Measurements from ENCODE around the gene FIP1L1. TPM values are rescaled to one million over a fixed set of nuclear protein-coding genes. Genes with fewer than 3 reads are reported as not detected.

Gene FIP1L1
- total and polyA plus RNA-seq, 2 of the 13 experiments (the other 11 are each of a cell fraction or from before 2014, with no cell fraction given), result 14.9 to 69.4 TPM

- TF ChIP-seq PAXIP1 (CRISPR knock-in tag; conservative IDR thresholded peaks at IDR 0.05) (peak; percentile 23; the same call in 1 of the 2 replicates), KLF15 (CRISPR knock-in tag; IDR thresholded peaks at IDR 0.05; ENCODE audit: borderline replicate concordance) (peak; percentile 28; the same call in 1 of the 2 replicates), CBX5 (CRISPR knock-in tag; IDR thresholded peaks at IDR 0.05; ENCODE audit: borderline replicate concordance) (no peak), SOX6 (IDR thresholded peaks at IDR 0.05) (no peak), SOX6 (CRISPR knock-in tag; IDR thresholded peaks at IDR 0.05) (peak; percentile 45; the same call in 1 of the 2 replicates), ETS1 (CRISPR knock-in tag; IDR thresholded peaks at IDR 0.05) (no peak), NFE2L2 (IDR thresholded peaks at IDR 0.05; ENCODE audit: low read length) (no peak), ZNF768 (CRISPR knock-in tag; IDR thresholded peaks at IDR 0.05) (peak; percentile 27; the same call in 1 of the 2 replicates), THAP11 (CRISPR knock-in tag; IDR thresholded peaks at IDR 0.05) (peak; percentile 78), PBX3 (CRISPR knock-in tag; IDR thresholded peaks at IDR 0.05; ENCODE audit: borderline replicate concordance) (no peak), GMEB2 (CRISPR knock-in tag; IDR thresholded peaks at IDR 0.05; ENCODE audit: low read depth) (no peak), ATF3 (CRISPR knock-in tag; IDR thresholded peaks at IDR 0.05) (no peak; the same call in 1 of the 2 replicates), DMAP1 (CRISPR knock-in tag; IDR thresholded peaks at IDR 0.05) (peak; percentile 81; the same call in 1 of the 2 replicates), BORCS8-MEF2B (CRISPR knock-in tag; IDR thresholded peaks at IDR 0.05) (no peak; the same call in 1 of the 2 replicates), ZNF333 (CRISPR knock-in tag; IDR thresholded peaks at IDR 0.05; ENCODE audit: borderline replicate concordance) (no peak), PREB (CRISPR knock-in tag; IDR thresholded peaks at IDR 0.05) (no peak), SMARCC2 (IDR thresholded peaks at IDR 0.05) (no peak), NONO (IDR thresholded peaks at IDR 0.05) (no peak), NONO (CRISPR knock-in tag; conservative IDR thresholded peaks at IDR 0.05) (peak; percentile 59), PHF8 (CRISPR knock-in tag; IDR thresholded peaks at IDR 0.05) (peak; percentile 96), RARG (CRISPR knock-in tag; IDR thresholded peaks at IDR 0.05; ENCODE audit: low read depth) (0 out of 2 replicates have a peak, but pooled peaks have one; percentile 78)
These were observed at the start of gene FIP1L1 (continued) for GRCh38 chr4:53377319-53378170.
